Endothelial cell of coronary artery (primary cell): ENCODE results near the gene OAS2. TPM values are rescaled to one million over a fixed set of nuclear protein-coding genes. Genes with fewer than 3 reads are reported as not detected.

Experiments
- total RNA-seq: library from RNA; depleted of rRNA; stranded (reverse); fragments of >200 nt; gene quantifications from 2 replicates; pipeline ENCODE4 v1.2.3, GENCODE V29; 2014

OAS2 gene, protein sequence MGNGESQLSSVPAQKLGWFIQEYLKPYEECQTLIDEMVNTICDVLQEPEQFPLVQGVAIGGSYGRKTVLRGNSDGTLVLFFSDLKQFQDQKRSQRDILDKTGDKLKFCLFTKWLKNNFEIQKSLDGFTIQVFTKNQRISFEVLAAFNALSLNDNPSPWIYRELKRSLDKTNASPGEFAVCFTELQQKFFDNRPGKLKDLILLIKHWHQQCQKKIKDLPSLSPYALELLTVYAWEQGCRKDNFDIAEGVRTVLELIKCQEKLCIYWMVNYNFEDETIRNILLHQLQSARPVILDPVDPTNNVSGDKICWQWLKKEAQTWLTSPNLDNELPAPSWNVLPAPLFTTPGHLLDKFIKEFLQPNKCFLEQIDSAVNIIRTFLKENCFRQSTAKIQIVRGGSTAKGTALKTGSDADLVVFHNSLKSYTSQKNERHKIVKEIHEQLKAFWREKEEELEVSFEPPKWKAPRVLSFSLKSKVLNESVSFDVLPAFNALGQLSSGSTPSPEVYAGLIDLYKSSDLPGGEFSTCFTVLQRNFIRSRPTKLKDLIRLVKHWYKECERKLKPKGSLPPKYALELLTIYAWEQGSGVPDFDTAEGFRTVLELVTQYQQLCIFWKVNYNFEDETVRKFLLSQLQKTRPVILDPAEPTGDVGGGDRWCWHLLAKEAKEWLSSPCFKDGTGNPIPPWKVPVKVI
- 5.8 and 11.4 TPM in 2 replicates for total RNA-seq

DNA sequence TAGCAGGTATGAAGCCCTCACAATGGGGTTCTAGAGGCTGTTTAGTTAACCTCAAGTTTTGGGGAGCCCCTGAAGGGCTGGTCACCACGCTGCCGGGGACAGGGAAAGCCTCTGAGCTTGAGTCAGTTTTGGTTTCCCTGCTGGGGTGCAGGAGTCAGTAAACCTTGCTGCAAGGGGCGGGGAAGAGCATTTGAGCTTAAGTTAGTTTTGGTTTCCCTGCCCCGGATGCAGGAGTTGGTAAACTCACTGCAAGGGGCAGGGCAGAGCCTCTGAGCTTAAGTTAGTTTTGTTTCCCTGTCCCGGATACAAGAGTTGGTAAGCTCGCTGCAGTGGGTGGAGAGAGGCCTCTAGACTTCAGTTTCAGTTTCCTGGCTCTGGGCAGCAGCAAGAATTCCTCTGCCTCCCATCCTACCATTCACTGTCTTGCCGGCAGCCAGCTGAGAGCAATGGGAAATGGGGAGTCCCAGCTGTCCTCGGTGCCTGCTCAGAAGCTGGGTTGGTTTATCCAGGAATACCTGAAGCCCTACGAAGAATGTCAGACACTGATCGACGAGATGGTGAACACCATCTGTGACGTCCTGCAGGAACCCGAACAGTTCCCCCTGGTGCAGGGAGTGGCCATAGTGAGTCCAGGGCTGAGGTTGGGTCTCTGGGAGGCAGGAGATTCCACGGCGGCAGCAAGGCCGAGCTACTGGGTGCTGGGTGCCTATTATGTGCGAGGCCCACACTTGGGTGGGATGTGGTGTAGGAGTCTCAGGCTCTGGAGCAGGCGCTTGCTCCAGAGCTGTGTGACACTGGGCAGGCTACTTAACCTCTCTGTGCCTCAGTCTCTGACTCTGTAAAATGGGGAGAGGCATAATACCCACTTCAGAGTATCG is at the start of gene OAS2:
TSS of gene OAS2 (plus strand) at position 357 of the 878 bp plus-strand sequence. CDS start at position 447, 90 bp downstream.

DNA sequence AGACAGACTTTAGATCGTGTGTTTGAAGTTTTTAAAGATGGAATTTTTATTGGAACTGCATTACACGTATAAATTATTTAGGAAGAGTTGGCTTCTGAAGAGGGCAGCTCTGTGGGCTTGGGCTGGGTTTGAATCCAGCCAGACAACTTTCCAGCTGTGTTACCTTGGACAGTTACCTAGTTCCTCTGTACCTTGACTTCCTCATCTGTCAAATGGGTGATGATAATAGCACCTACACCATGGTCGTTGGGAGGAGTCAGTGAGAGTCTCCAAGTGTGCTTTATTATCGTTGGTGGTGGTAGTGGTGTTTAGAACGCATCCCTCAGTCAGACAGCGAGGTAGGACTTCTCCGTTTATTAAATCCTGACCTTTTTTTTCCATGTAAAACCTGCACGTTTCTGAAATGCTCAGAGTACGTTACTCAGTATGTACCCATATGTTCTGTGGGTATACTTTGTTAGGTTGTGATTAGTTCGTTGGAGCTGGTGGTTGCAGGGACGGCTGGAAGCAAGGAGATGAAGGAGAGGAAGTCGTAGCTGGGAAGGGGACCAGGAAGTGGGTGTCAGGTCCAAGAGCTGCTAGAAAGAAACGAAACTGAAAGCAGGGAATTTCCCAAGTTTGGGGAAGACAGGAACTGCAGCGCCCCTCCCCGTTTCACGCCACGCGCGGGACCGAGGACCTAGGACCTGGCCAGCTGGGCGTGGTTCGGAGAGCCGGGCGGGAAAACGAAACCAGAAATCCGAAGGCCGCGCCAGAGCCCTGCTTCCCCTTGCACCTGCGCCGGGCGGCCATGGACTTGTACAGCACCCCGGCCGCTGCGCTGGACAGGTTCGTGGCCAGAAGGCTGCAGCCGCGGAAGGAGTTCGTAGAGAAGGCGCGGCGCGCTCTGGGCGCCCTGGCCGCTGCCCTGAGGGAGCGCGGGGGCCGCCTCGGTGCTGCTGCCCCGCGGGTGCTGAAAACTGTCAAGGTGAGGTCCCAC is 40.3 kb upstream of the OAS2 start, which contains the start of gene OAS3:
TSS of gene OAS3 (plus strand) at position 734 of the 979 bp plus-strand sequence. CDS start at position 791, 57 bp downstream.

DNA sequence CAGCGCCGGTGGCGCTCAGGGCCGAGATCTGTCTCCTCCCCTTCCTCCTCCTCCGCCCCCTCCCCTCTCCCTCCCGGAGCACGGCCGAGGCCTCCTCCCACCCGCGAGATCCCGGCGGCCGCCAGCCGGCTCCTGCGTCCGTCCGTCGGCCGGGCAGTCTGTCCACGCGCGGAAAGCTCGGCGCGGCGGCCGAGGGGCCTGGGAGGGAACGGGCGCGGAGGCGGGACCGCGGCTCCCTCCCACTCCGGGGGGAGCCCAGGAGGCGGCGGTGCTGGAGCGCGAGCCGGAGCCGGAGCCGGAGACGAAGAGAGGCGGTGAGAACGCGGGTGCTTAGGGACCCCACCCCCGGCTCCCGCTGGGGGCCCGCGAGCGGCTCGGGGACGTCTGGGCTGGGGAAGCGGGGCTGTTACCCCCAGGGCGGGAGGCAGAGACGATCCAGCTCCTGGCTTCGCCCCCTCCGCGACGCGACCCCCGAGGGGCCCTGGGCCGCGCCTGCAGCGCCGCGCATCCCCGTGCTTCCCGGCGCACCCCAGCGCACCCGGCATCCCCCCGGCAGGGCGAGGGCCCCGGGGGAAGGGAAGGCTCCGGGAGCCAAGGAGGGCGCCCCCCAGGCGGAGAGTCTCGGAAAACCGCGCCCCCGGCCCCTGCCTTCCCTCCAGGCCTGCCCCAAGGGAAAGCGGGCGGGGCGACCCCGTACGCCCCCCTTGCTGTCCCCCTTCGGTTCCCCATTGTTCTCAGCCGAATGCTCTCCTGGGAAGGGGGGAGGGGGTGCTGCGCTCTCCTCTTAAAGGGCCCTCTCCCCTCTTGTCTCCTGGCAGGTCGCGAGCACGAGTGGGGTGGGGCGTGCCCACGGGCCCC is 78.5 kb downstream of the OAS2 start, which contains the start of gene DTX1:
TSS of gene DTX1 (plus strand) at position 100 of the 858 bp plus-strand sequence. CDS start 1,463 bp downstream, outside the sequence.

Other genes starting within 250 kb of the OAS2 start
- not detected in 2 replicates for gene RPH3A, start 186.8 kb upstream of the OAS2 start, total RNA-seq
- gene OAS1, start 71.6 kb upstream of the OAS2 start, total RNA-seq: 4.9 TPM in 2 replicates
- 2.2 and 5.5 TPM in 2 replicates for gene OAS3, start 40.0 kb upstream of the OAS2 start, total RNA-seq
- under 0.01 TPM in 1 of 2 replicates, not detected in the other for gene DTX1, start 78.2 kb downstream of the OAS2 start, total RNA-seq
- gene RASAL1, start 157.2 kb downstream of the OAS2 start, total RNA-seq: not detected in 2 replicates
- gene CFAP73, start 171.2 kb downstream of the OAS2 start, total RNA-seq: not detected in 2 replicates
- gene DDX54, start 207.0 kb downstream of the OAS2 start, total RNA-seq: 38.2 and 43.4 TPM in 2 replicates
- 14.9 and 15.0 TPM in 2 replicates for gene RITA1, start 207.2 kb downstream of the OAS2 start, total RNA-seq
- 5.2 and 10.2 TPM in 2 replicates for gene TPCN1, start 242.9 kb downstream of the OAS2 start, total RNA-seq